Astrocyte of the spinal cord (primary cell): ENCODE measurements around the gene DDX5.
A peak's percentile ranks its signal among the peaks of the same experiment; 100 is the strongest.
"Not testable (repeated sequence)": the region's sequence is repeated elsewhere in the genome, so short reads cannot be mapped to it uniquely, and the experiment has no call there.

Source experiments
- DNase-seq: peaks from one replicate; pipeline ENCODE4 v3.0.0; 2011; ENCODE audit warnings: low read depth, low spot score
- H3K4me3 ChIP-seq: 2 replicates; pipeline ENCODE4 v1.5.1; 2011; ENCODE audit warnings: low read depth, mild to moderate bottlenecking, low read length, moderate library complexity
- CTCF ChIP-seq: IDR thresholded peaks from 2 replicates; pipeline ENCODE4 v1.5.1; 2012; ENCODE audit warnings: low read depth, mild to moderate bottlenecking, low read length, inconsistent platforms
- in situ Hi-C: cut with HindIII; loops from 2 replicates; pipeline ENCODE4 v1.10.0; 2017; ENCODE audit warnings: low sequenced_read_pairs

The DDX5 gene

GRCh38 chr17:64496786-64497564, 9.1 kb downstream of the DDX5 start, which contains the start of gene POLG2:
Gene POLG2, minus strand, starts transcription at chr17:64497054. Its CDS starts 86 bp downstream, at chr17:64496968.
- peak; percentile 91 for DNase-seq
- in situ Hi-C loops: no loop called here
- H3K4me3 ChIP-seq: peak within 1 kb of the TSS; percentile 80
- peak; percentile 60 for TF ChIP-seq CTCF

GRCh38 chr17:64496348-64496785, 9.7 kb downstream of the DDX5 start:
- no peak for DNase-seq

GRCh38 chr17:64495300-64495699, 10.8 kb downstream of the DDX5 start:
- in situ Hi-C loops, H3K4me3 ChIP-seq, DNase-seq: not testable (repeated sequence)

More at GRCh38 chr17:64496348-64496785, 9.7 kb downstream of the DDX5 start:
- no peak for TF ChIP-seq CTCF
- peak overlapping the region; percentile 80 for H3K4me3 ChIP-seq
- in situ Hi-C loops: no loop called here

- TF ChIP-seq CTCF: no peak
- in situ Hi-C loops: no loop called here
- H3K4me3 ChIP-seq: no peak overlapping the region
- DNase-seq: no peak
Observed at GRCh38 chr17:64494121-64494520, 12.0 kb downstream of the DDX5 start.

GRCh38 chr17:64492481-64493109, 13.5 kb downstream of the DDX5 start:
- TF ChIP-seq CTCF: peak; percentile 43
- in situ Hi-C loops: no loop called here
- H3K4me3 ChIP-seq: no peak overlapping the region
- peak; percentile 23 for DNase-seq

- peak; percentile 41 for DNase-seq
Observed at GRCh38 chr17:64491994-64492393, 14.1 kb downstream of the DDX5 start.

More at GRCh38 chr17:64491994-64492393, 14.1 kb downstream of the DDX5 start:
- in situ Hi-C loops: no loop called here
- TF ChIP-seq CTCF: no peak
- no peak overlapping the region for H3K4me3 ChIP-seq
